Measurements from ENCODE around the gene YTHDF1.

- no peak for TF ChIP-seq GATA3 (IDR thresholded peaks at IDR 0.05; ENCODE audit: low read depth, low read length)
- no peak for TF ChIP-seq GATA2 (IDR thresholded peaks at IDR 0.05; ENCODE audit: low read depth, low read length)
These were observed 42.9 kb upstream of the YTHDF1 start for GRCh38 chr20:63258781-63259180.
